HS-27A (cell line): Measurements from ENCODE around the gene FAM117A.
"Not testable (repeated sequence)": the region's sequence is repeated elsewhere in the genome, so short reads cannot be mapped to it uniquely, and the experiment has no call there.

Experiments
- DNase-seq: peaks from one replicate; pipeline ENCODE4 v3.0.0-alpha.2; 2012; ENCODE audit warnings: low read depth, missing footprints

The FAM117A gene

DNA sequence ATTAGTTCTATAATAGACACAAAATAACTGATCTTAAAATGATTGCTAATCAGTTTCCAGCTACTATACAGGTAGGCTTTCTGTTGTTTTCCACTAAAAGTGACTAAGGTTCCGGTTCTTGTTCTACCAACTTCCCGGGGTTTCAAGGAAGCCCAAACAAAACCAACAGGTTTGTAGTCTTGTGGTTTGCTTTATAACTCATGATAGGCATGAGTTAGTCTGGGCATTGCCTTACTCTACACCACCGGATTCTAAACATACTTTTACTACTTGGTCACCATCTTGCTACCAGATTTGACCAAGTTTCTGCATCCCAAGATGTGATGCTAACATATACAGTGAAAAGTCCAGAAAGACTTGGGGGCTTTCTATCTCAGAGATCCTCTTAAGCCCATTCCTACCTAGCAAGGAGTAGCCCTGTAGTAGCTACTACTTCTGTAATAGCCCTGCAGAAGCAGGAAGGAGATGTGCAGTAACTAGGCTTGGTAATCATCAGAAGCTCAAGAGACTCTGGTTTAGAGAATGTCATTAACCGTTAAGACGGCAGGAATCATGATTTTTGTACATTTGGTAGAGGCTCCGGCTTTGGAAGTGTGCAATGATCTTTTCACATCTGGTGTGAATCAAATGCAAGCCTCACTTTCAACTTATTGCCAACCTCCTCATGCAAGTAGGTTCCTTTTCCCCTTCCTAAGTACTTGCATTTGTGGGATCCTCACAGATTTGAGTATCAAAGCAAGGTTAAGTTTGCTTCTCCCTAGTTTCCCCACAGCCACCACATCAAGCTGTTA is 1.6 kb downstream of the FAM117A start:
- no peak for DNase-seq

DNA sequence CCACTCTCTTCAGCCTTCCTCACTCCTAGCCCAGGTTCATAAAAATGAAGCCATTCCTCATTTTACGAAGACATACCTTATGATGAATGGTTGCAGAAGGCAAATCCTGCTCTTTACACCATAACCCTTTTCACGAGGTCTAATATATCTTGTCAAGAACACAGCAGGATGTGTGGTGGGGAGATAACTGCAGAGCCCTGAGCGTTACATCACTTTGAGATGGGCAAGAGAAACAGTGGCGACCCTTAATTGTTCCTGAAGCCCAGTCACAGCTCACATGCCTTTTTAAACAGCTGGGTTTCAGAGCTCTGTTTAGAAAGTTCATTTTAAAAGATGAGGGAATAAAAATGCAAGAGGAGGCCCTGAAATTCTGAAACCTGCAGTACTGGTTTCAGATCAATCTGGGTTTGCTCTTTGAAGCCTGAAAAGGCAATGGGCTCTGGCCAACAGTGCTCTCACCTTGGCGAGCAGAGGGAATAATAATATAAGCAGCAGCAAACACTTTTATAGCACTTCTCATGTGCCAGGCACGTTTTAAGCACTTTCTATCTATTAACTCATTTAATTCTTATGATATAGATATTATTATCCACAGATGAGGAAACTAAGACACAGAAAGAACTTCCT is 2.9 kb downstream of the FAM117A start:
- DNase-seq = no peak

DNA sequence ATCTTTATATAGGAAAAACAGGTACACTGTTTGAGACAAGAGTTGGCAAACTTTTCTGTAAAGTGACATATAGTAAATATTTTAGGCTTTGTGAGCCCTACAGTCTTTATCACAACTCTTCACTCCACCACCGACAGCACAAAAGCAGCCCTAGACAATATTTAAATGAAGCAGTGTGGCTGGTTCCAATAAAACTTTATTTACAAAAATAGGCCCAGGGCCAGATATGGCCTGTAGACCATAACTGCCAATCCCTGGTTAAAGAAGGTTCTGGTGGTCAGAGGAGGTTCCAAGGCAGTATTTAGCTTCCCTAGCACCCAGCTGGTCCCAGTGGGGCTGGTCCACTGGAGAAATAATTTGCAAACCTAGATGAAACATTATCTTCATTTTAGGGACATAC is 3.6 kb downstream of the FAM117A start:
- DNase-seq = no peak

DNA sequence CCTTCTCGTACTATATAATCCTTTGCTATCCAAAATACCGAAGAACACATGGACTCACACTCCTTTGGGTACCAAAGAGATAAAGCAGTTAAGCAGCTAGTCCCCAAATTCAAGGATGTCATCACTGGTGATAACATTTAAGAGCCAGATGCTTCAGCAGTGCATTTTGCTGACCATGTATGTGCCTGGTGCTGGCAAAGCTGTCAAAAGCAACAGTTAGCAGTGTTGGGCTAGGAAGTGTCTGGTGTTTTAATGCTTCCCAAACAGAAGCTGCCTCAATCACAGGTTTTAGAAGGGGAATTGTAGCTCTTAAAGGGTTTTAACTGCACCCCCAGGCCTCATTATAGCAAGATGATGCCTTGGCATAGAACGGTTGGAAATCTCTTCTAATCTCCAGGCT is 4.7 kb downstream of the FAM117A start:
- DNase-seq = no peak

DNA sequence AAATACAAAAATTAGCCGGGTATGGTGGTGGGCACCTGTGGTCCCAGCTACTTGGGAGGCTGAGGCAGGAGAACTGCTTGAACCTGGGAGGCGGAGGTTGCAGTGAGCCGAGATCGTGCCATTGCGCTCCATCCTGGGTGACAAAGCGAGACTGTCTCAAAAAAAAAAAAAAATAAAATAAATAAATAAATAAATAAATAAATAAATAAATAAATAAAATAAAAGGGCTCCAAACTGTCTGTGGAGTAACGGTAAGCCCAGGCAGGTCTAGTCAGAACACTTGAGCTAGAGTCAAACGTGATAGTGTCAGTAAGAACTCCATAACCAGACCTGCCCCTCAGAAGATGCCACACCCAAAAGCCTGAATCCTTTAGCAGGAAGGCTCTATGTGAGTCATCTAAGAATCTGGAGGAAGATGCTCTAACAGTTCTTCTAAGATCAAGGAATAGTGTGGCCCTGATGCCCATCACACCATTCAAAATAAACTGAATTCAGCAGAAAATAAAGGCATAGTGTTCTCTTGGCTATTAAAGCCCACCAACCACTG is 5.4 kb downstream of the FAM117A start:
- not testable (repeated sequence) for DNase-seq

DNA sequence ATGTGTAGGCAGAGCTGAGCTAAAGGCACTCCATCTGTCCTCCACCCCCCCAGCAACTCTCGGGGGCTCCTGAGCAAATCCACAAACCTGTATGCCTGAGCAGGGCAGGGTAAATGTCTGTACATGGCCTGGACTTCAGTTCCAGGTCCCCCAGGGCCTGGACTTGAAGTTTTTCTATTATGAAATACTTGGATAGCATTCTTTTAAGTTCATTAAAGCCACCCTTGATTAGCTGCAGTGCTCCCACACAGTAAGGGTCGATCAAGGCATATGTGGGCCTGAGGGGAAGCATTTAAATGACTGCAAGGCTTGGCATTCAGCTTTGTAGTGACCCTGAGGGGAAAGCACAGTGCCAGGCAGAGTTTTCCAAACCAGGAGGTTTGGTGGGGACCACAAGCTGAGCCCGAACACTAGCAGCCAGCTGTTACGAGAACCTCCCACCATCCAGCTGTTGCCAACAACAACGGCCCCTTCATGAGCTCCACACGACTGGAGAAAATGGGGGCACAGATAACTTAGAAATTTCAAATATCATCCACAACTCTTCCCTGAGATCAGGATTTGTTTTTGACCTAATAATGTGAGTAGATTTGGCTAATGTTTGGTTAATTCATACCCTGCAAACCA is 6.7 kb downstream of the FAM117A start:
- no peak for DNase-seq

DNA sequence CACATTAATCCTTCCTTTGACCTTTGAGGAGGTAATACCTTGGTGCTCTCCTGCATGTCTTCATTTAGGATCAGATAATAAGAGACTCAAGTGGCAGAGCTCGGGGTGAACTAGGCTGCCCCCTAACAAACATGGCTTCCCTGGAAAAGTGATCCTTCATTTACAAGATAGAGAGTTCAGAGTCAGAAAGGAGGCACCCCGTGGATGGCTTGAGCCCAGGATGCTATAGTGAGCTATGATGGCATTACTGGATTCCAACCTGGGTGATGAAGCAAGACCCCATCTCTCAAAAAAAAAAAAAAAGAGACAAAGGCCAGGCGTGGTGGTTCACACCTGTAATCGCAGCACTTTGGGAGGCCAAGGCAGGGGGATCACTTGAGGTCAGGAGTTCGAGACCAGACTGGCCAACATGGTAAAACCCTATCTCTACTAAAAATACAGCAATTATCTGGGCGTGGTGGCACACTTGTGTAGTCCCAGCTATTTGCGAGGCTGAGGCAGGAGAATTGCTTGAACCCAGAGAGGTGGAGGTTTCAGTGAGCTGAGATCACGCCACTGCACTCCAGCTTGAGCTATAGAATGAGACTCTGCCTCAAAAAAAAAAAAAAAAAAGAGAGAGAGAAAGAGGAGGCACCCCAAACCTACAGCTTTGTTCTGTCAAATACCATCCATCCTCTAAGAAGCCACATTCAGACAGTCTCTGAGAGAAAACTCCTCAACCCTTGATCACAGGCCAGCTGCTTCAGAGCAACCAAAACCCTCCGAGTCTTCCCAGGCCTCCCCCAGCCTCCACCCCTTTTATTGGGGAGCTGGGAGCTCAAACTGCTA is 7.4 kb downstream of the FAM117A start:
- no peak for DNase-seq

DNA sequence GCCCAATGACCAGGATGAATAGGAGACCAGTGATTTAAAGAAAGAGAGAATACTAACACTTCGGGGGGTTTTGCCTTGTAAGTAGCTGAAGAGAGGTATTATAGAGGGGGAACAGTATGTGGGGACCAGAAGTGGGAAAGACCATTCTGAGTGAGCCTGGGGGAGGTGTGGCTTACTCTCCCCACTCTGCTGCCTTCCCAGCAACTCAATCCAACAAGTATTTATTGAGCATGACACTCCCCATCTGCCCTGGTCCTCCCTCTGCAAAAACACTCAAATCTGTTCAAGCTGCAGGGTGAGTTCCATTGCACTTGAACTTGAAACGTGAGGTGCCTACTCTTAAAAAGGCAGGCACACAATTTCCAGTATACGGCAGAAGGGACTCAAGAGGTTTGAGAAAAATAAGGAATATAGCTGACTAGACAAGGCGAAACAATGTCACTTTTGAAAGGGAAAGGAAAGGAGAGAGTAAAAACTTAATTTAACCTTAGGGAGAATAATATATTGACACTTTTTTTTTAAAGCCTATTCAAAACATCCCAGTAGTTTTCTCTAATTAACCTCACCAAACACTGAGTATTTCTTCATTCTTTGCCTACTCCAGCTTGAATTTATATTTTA is 8.2 kb downstream of the FAM117A start:
- DNase-seq = no peak

DNA sequence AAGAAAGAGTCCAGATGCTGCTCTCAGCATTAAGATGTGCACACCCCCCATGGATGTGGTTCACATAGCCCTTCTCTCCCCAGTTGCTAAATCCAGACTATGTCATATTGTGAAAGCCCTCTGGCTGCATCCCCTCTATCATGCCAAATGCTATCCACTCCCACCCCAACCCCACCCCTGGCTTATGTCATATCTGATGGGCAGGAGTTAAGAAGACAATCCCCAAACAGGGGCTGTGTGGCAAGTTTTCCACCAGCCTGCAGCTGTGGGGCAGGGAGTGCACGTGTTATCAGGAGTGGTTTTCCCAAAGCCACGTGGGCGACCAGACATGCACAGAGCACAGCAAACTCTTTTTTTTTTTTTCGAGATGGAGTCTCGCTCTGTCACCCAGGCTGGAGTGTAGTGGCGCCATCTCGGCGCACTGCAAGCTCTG is 10.0 kb downstream of the FAM117A start:
- DNase-seq = no peak

DNA sequence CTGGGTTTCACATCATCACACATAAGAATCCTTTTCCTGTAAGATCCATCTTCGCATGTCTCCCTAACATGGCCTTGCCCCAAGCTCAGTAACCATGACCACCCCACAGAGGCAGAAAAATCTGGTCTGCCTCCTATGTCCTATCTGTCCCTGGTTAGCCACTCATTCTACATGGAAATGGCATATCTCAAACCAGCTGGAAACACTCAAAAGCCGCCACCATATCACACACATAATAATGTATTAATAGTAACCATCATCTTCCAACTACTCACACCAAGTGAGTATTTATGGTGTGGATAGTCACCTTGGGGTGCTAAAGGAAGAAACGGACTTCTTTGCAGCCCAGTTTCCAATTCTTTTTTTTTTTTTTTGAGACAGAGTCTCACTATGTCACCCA is 11.4 kb downstream of the FAM117A start:
- no peak for DNase-seq

DNA sequence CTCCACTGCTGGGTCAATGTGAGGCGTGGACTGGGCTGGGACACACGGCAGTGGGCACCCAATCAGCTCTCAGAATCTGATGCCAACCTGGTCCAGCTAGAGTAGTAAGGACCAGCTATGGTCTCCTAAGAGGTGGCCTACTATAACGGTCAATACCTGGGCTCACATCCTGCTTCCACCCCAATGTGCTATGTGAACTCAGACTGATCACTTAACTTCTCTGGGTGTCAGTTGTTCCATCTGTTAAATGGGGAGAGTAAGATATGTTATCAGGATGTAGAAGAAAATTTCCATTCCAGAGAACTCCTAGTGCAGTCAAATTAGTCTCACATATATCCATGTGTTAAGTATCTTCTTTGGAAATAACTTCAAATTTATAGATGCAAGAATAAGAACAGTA is 14.2 kb downstream of the FAM117A start:
- no peak for DNase-seq

DNA sequence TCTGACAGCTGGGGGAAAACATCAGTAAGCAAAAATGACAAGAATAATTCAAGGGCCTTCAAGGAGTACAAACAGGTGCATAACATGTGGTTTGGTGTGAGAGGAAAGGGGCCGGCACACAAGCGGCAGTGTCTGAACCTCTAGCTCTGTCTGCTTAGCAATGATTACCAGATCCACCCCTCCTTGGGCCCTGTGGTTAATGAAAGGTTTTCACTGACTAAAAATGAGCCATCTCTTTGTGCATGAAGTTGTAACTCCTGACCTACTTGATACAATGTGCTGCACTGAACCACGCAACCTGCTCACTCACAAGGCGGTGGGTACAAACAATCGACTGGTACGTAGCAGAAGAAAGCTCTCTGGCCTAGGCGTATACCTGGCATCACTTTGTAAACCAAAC is 15.1 kb downstream of the FAM117A start:
- no peak for DNase-seq

DNA sequence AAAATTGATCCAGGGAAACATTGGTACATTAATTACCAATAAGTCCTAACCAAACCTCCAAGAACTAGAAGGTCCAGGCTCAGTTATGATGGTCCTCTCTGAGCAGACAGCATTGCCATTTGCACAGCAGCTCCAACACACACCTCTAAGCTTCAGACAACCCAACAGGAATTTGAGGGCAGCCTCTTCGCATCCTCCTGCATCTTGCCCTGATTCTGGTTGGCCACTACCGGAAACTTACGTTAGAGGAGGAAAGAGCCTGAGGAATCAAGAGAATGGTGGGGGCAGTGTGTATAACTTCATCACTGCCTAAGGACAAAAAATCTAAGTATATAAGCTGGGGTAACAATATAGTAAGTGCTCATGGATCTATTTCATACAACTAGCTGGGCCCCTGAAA is 15.7 kb downstream of the FAM117A start:
- DNase-seq = no peak

DNA sequence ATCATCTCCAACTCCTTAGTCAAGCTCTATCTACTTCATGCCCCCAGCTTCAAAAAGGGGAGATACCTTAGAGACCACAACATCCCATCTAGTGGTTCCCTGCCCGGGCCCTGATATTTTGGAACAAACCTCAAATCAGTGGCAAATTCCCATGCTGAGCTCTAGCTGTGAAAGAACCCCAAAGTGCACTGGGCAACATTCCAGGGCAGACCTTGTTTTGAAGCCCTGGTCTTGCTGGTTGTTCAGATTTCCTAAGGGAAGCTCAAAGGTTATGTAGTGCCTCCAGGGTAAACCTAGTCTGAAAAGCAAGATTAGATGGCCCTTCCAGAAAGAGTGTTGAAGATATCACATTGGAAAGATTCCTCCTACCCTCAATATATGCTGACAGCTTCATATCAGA is 16.3 kb downstream of the FAM117A start:
- no peak for DNase-seq

DNA sequence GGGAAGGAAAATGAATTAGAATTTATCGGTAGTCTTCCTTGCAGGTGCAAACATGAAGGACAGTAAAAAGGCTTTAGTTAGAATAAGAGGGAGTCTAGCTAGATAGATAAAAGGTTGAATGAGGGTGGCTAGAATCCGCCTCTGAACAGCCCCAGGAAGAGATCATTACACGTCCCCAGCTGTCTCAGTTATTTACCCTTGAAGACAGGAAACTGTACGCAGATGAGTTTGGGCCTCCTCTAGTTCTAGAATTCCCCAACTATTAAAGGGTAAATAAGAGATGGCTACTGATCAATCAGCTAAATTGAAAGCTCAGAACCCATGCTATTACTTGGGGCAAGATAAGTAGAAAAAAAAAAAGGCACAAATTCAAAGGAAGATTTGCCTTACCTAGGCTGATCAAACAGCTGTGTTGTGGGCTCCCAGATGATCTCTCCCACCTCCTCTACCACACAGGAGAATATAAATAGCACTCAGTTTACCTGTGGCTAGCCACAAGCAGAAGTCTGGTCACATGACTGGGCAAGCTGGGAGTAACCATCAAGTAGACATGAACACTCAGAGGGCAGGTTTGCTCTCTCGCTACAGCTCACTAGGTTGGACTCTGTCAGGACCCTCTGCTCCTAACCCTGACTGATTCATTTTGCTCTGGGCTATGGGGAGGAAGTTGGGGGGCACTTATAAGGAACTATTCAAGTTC is 17.0 kb downstream of the FAM117A start:
- no peak for DNase-seq

DNA sequence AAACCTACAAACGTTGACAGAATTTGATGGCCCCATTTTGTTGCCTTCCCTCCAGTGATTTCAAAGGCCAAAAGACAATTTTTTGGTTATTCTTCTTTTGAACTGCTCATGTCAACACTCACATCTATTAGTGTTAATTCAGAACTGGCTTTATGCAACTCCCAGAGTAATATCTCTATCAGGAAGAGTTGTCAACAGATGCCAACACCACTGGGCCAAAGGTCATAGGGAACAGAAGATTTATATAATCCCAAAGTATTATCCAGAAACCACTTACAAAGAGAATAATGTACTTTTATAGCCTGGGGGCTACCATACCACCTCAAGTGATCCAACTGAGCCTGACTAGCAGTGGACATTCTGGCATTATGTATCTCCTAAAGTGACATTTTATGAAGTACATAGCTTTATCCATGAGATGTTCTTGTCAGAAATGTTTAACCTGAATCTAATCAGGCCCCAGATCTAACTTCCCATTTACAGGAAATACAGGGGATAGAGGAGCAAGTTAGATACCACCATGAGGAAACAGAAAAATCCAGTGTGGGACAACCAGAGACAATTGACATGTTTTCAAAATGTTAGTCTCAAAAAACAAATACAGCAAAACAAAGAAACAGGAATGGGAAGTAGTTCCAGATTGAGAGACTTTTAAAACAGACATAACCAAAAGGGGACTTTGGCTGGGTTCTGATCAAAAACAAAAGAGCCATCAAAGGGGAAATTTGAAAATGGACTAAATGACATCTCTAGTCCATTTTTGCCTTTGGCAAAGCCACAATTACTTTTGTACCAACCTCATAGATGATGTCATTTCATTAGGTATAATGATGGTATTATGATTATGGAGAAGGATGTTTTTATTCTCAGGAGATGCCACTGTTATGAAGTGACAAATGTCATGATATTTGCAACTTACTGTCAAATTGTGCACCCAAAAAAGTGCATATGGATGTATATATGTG is 18.5 kb downstream of the FAM117A start:
- no peak for DNase-seq

DNA sequence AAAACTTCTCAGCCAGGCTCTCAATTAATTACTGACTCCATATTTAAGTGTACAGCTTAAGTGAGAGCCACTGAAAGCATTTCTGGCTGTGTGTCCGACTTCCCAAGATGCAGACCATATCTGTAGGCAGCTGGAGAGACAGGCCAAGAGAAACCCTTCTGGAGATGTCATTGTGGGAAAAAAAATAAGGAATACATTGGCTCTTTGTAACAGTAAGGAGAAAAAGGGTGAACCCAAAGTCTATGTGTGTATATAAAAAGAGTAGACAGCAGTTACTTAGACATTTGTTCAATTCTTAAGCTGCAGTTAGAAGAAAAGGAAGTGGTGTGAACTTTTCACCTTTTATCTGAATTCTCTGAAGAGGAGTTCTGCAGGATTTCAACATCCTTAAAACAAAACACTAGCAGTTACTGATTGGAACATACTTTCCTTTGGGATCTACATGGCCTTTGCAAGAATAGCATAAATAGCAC is 21.7 kb downstream of the FAM117A start:
- DNase-seq = no peak

DNA sequence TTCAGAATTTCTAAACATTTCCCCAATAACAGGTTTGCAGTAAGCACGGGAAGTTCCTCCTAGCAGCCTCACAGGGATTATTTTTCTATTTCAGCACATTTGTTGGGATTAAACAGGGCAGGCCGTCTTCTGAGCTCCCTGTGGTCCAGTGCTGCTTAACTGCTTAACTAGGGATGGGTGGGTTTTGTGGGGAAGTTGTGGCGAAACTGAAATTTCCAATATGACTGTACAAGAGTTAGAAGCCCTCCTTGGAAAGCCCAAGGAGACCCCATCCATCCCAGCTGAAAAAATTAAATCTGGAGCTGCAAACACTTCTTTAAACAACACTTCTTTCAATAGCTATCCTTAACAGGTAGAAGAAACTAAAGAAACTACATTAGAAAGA is 22.2 kb downstream of the FAM117A start:
- DNase-seq = no peak

DNA sequence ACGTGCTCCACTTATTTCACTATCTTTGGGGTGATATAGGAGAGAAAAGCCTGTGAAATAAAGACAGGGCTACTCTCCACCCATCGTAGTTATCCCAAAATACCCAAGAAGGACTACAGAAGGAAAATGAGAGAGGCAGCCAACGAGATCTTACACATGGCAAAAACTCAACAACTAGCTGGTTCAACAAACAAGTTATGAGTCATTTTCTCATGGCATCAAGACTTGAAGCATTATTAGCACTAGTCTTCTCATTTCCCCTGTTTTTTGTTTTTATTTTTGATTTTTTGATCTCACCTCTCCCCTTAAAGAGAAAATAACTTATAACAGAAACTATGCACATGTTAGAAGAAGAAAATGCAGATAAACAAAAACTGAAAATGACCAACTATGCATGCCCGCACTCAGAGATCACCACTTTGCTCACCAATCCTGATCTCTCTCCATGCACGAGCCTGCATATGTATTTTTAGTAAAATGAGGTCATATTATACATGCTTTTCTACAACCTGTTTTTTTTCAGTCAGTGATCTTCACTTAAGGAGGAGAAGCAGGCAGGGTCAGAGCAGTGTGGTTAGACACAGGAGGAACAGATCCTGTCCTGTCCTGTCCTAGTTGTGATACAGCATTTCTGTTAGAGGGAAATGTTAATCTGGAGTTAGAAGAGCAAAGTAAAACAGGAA is 22.8 kb downstream of the FAM117A start:
- no peak for DNase-seq
